ENCODE data around the gene BAHCC1.

BAHCC1 gene

DNA sequence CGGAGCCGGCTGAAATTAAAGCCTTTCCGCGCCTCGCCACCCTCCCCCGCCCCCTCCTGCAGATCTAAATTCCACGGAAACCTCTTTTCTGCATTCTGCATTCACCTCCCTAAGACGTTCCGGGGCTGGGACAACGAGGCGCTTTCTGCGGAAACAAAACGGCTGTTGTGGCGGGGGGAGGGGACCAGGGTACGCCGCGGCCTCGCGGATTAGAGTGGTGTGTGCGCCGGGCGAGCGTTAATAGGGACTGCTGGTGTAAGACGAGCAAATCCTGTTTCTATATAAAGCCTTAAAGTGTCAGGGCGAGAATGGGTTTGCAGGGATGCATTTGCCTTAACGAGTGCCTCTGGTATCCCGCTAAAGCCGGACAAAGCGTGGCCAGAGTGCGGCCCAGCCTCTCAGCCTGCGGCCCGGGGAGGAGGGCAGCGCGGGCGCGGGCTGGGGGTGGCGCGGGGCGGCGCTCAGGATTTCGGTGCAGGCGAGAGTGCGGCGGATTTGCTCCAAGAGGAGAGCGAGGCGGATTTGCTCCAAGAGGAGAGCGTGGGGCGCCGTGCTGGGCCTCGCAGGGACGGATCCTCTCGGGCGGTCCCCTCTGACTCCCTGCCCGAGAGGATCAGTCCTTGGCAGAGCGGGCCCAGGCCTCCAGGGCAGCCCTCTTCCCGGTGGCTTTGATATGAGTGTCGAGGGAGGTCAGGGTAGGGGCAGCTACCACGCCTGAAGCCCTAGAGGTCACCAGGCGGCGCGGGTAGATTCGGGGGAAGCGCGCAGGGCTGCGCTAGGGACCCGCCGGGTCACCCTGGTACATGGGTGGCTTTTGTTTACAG lies 5.1 kb downstream of the BAHCC1 start:
- no peaks in the 10 kb centered on the region for H3K4me1 ChIP-seq (ENCODE audit: insufficient read depth, low read length, severe bottlenecking)
- H3K27me3 ChIP-seq (ENCODE audit: insufficient read depth, low read length), result peaks cover 8% of the 10 kb centered on the region
- H3K9me3 ChIP-seq (ENCODE audit: low read length), result no peaks in the 10 kb centered on the region
- H3K9ac ChIP-seq (ENCODE audit: low read length), result no peak overlapping the region
- no peaks in the 10 kb centered on the region for H3K36me3 ChIP-seq (ENCODE audit: insufficient read depth, low read length)
- no peaks in the 10 kb centered on the region for H3K9me2 ChIP-seq (ENCODE audit: low read depth, low read length)
- no peak for TF ChIP-seq EZH2 (IDR thresholded peaks at IDR 0.05; ENCODE audit: borderline replicate concordance, low read length)
- no peaks in the 10 kb centered on the region for H4K20me1 ChIP-seq (ENCODE audit: insufficient read depth, low read length)
- no peak overlapping the region for H3K4me3 ChIP-seq (ENCODE audit: low read depth, low read length, poor library complexity, severe bottlenecking)
- no peak overlapping the region for H3K4me2 ChIP-seq (ENCODE audit: low read length)
- H2AFZ ChIP-seq (ENCODE audit: low read length), result no peak overlapping the region
- no peak overlapping the region for H3K27ac ChIP-seq (ENCODE audit: low read depth, low read length, poor library complexity, severe bottlenecking)
- no peaks in the 10 kb centered on the region for H3K79me2 ChIP-seq (ENCODE audit: insufficient read depth, low read length)
- H3F3A ChIP-seq (ENCODE audit: insufficient read depth, low read length), result no peaks in the 10 kb centered on the region

DNA sequence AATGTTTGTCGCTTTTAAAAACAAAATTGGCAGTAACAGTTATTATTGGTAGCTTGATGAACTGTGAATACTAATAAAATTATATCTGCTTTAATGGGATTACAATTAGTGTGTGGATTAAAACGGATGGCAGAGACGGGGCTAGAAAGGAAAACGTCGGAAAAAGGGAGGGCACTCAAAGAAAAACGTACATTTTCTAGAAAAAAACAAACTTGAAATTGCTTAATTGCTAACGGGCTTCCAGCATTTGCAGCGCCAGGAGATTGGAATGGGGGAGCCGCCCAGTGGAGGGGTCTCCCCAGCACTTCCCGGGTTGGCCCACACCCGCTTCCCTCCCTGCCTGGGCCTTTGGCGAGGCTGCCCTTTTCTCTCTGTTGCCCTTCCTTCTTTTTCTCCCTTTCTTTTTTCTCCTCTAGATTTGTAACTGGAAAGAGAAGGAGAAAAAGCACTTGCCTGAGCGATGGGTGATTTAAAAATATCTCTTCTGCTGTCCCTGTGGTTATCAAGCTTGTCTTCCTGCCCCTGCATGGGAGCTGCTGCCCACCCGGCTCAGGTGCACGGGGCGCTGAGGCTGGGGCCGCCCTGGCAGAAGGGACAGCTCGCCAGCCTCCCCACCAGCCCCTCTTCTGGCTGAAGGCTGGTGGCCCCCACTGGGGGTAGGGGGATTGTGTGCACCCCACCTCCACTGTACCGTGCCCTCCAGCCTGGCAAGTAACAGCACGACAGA lies 5.9 kb downstream of the BAHCC1 start:
- TF ChIP-seq EZH2 (IDR thresholded peaks at IDR 0.05; ENCODE audit: borderline replicate concordance, low read length), result no peak
- TF ChIP-seq, protein P1, sequence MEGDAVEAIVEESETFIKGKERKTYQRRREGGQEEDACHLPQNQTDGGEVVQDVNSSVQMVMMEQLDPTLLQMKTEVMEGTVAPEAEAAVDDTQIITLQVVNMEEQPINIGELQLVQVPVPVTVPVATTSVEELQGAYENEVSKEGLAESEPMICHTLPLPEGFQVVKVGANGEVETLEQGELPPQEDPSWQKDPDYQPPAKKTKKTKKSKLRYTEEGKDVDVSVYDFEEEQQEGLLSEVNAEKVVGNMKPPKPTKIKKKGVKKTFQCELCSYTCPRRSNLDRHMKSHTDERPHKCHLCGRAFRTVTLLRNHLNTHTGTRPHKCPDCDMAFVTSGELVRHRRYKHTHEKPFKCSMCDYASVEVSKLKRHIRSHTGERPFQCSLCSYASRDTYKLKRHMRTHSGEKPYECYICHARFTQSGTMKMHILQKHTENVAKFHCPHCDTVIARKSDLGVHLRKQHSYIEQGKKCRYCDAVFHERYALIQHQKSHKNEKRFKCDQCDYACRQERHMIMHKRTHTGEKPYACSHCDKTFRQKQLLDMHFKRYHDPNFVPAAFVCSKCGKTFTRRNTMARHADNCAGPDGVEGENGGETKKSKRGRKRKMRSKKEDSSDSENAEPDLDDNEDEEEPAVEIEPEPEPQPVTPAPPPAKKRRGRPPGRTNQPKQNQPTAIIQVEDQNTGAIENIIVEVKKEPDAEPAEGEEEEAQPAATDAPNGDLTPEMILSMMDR (IDR thresholded peaks at IDR 0.05; ENCODE audit: low read length), result no peak
- no peak overlapping the region for H3K9ac ChIP-seq (ENCODE audit: low read length)
- H3K27ac ChIP-seq (ENCODE audit: low read depth, low read length, poor library complexity, severe bottlenecking), result no peak overlapping the region
- no peaks in the 10 kb centered on the region for H4K20me1 ChIP-seq (ENCODE audit: insufficient read depth, low read length)
- no peaks in the 10 kb centered on the region for H3K9me3 ChIP-seq (ENCODE audit: low read length)
- no peaks in the 10 kb centered on the region for H3K36me3 ChIP-seq (ENCODE audit: insufficient read depth, low read length)
- H3K4me1 ChIP-seq (ENCODE audit: insufficient read depth, low read length, severe bottlenecking), result no peaks in the 10 kb centered on the region
- no peak overlapping the region for H2AFZ ChIP-seq (ENCODE audit: low read length)
- no peaks in the 10 kb centered on the region for H3F3A ChIP-seq (ENCODE audit: insufficient read depth, low read length)
- no peak overlapping the region for H3K4me2 ChIP-seq (ENCODE audit: low read length)
- no peak overlapping the region for H3K4me3 ChIP-seq (ENCODE audit: low read depth, low read length, poor library complexity, severe bottlenecking)
- H3K9me2 ChIP-seq (ENCODE audit: low read depth, low read length), result no peaks in the 10 kb centered on the region
- no peaks in the 10 kb centered on the region for H3K79me2 ChIP-seq (ENCODE audit: insufficient read depth, low read length)
- H3K27me3 ChIP-seq (ENCODE audit: insufficient read depth, low read length), result peaks cover 8% of the 10 kb centered on the region

DNA sequence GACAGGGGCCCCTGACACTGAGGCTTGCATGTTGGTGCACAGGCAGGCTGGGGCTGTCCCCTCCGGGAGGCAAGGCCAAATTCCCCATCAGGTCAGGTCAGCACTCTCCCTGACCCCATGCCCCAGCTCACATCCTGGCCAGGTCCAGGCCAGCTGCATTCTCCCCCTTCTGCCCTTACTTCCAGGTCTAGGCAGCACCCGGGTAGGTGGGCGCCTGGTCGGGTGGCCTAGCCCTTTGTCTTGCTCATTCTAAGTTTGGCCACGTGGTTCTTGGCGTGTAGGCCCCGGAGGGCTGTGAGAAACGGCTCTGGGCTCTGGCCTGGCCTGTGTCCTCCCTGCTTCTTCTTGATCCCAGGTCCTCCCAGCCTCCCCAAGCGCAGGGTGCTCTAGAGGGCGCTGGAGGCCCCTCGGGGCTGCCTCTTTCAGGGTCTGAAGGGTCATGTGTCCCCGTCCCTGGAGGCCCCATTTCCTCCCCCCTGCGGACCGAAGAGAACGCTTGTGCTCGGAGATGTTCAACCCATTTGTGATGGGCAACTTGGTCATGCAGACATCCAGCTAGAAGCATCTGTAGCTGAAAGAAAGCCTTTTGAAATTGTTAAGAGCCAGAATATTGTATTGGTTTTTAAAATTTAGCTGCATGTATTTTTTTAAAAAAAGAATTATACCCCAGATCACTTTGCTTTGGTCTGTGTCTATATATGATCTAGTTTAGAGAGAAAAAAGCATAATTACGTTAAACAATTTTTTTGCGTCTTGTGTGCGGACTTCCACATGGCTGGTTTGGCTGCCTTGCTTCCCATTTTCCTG lies 6.7 kb downstream of the BAHCC1 start:
- no peak overlapping the region for H3K4me3 ChIP-seq (ENCODE audit: low read depth, low read length, poor library complexity, severe bottlenecking)
- no peaks in the 10 kb centered on the region for H3K9me3 ChIP-seq (ENCODE audit: low read length)
- no peak for TF ChIP-seq EZH2 (IDR thresholded peaks at IDR 0.05; ENCODE audit: borderline replicate concordance, low read length)
- TF ChIP-seq, protein P1 (IDR thresholded peaks at IDR 0.05; ENCODE audit: low read length), result peak; percentile 34; the same call in 1 of the 2 replicates
- no peaks in the 10 kb centered on the region for H3F3A ChIP-seq (ENCODE audit: insufficient read depth, low read length)
- H3K4me1 ChIP-seq (ENCODE audit: insufficient read depth, low read length, severe bottlenecking), result no peaks in the 10 kb centered on the region
- no peak overlapping the region for H3K4me2 ChIP-seq (ENCODE audit: low read length)
- no peaks in the 10 kb centered on the region for H4K20me1 ChIP-seq (ENCODE audit: insufficient read depth, low read length)
- peaks cover 10% of the 10 kb centered on the region for H3K27me3 ChIP-seq (ENCODE audit: insufficient read depth, low read length)
- no peaks in the 10 kb centered on the region for H3K79me2 ChIP-seq (ENCODE audit: insufficient read depth, low read length)
- no peaks in the 10 kb centered on the region for H3K9me2 ChIP-seq (ENCODE audit: low read depth, low read length)
- no peaks in the 10 kb centered on the region for H3K36me3 ChIP-seq (ENCODE audit: insufficient read depth, low read length)
- H3K27ac ChIP-seq (ENCODE audit: low read depth, low read length, poor library complexity, severe bottlenecking), result no peak overlapping the region
- no peak overlapping the region for H2AFZ ChIP-seq (ENCODE audit: low read length)
- no peak overlapping the region for H3K9ac ChIP-seq (ENCODE audit: low read length)

Data from OCI-LY1 (cell line).